B cell (primary cell): ENCODE measurements around the gene GIGYF2. TPM values are rescaled to one million over a fixed set of nuclear protein-coding genes. Genes with fewer than 3 reads are reported as not detected.

Experiments used
- ATAC-seq: fragments of 200-7000 bp; cut with Tn5 transposase; one replicate; pipeline ENCODE4 v1.10.0; 2021; ENCODE audit warnings: low read depth, mild to moderate bottlenecking, moderate number of reproducible peaks, moderate library complexity
- CTCF ChIA-PET: fragments of 350-600 bp; sonication (Branson Sonifier 250); formaldehyde crosslinking; loops from one replicate; lab custom pipeline; 2021; ENCODE audit warnings: antibody characterized with exemption, inconsistent platforms; lab: Charles Lee
- POLR2A ChIA-PET: fragments of 350-600 bp; sonication (Branson Sonifier 250); formaldehyde crosslinking; loops from one replicate; lab custom pipeline; 2021; ENCODE audit warnings: antibody characterized with exemption; lab: Charles Lee
- DNase-seq: peaks from one replicate; pipeline ENCODE4 v3.0.0; 2013
- H2AFZ ChIP-seq: 2 replicates; pipeline ENCODE4 v1.6.1; 2012; ENCODE audit warnings: mild to moderate bottlenecking, low read depth, low read length; ENCODE audit not compliant: insufficient read depth, poor library complexity, severe bottlenecking
- H3K27ac ChIP-seq, 2 donors: 1 replicate in 1 of 2; 2 replicates in 1 of 2; pipeline ENCODE4 v1.5.1; 2012 to 2013; ENCODE audit warnings: low read length in 2 of 2, mild to moderate bottlenecking in 2 of 2, moderate library complexity in 1 of 2
- H3K27me3 ChIP-seq, 4 experiments: fragments of 200-600 bp in 1 of 4; sonication (generic) in 1 of 4; replicated peaks in 1 of 4; 1 replicate in 2 of 4; 2 replicates in 2 of 4; pipeline versions ENCODE4 v1.6.1 to v1.7.0; 2013 to 2016; ENCODE audit warnings: low read length in 3 of 4, mild to moderate bottlenecking in 2 of 4, mixed read lengths in 1 of 4, moderate library complexity in 1 of 4; ENCODE audit not compliant: insufficient read depth in 4 of 4, control insufficient read depth in 3 of 4; ENCODE audit errors: control extremely low read depth in 1 of 4
- H3K36me3 ChIP-seq, 2 experiments: replicated peaks in 1 of 2; 1 replicate in 1 of 2; 2 replicates in 1 of 2; pipeline versions ENCODE4 v1.6.1 to v1.7.1; 2013; ENCODE audit warnings: low read length in 1 of 2; ENCODE audit not compliant: insufficient read depth in 2 of 2, control insufficient read depth in 1 of 2; ENCODE audit errors: control extremely low read depth in 1 of 2, extremely low read depth in 1 of 2
- H3K4me1 ChIP-seq, 2 donors: fragments of 200-600 bp in 1 of 2; sonication (generic) in 1 of 2; 1 replicate in 1 of 2; 2 replicates in 1 of 2; pipeline versions ENCODE4 v1.5.1 to v1.6.1; 2013 to 2017; ENCODE audit warnings: low read length in 2 of 2; ENCODE audit not compliant: control insufficient read depth in 2 of 2, insufficient read depth in 2 of 2
- H3K4me2 ChIP-seq: replicated peaks from 2 replicates; pipeline ENCODE3; 2012; ENCODE audit warnings: mild to moderate bottlenecking, low read depth, low read length; ENCODE audit not compliant: poor library complexity, severe bottlenecking
- H3K4me3 ChIP-seq, 5 experiments: fragments of 200-600 bp in 1 of 5; sonication (generic) in 1 of 5; 1 replicate in 3 of 5; 2 replicates in 2 of 5; pipeline versions ENCODE4 v1.5.1 to v1.7.0; 2011 to 2016; ENCODE audit warnings: low read length in 4 of 5, mild to moderate bottlenecking in 4 of 5, low read depth in 2 of 5, control low read depth in 1 of 5, moderate library complexity in 1 of 5; ENCODE audit not compliant: insufficient read depth in 1 of 5; ENCODE audit errors: control extremely low read depth in 1 of 5, extremely low read depth in 1 of 5
- H3K79me2 ChIP-seq: fragments of 200-600 bp; sonication (generic); one replicate; pipeline ENCODE4 v1.6.0; 2016; ENCODE audit warnings: low read length; ENCODE audit not compliant: control insufficient read depth, insufficient read depth
- H3K9ac ChIP-seq: fragments of 200-600 bp; sonication (generic); 2 replicates; pipeline ENCODE4 v1.6.1; 2017; ENCODE audit warnings: mild to moderate bottlenecking, low read length, moderate library complexity
- H3K9me3 ChIP-seq, 3 donors: one replicate each; pipeline versions ENCODE4 v1.6.1 to v1.7.1; 2013; ENCODE audit warnings: low read length in 2 of 3; ENCODE audit not compliant: control insufficient read depth in 2 of 3, insufficient read depth in 1 of 3; ENCODE audit errors: control extremely low read depth in 1 of 3
- H4K20me1 ChIP-seq: 2 replicates; pipeline ENCODE4 v1.6.0; 2012; ENCODE audit warnings: mild to moderate bottlenecking, low read length; ENCODE audit not compliant: insufficient read depth, control insufficient read depth, poor library complexity, severe bottlenecking
- H3K27ac Mint-ChIP-seq: one replicate; pipeline ENCODE4 v1.8.0; 2021; ENCODE audit warnings: mixed read lengths
- H3K27me3 Mint-ChIP-seq: one replicate; pipeline ENCODE4 v1.8.0; 2021; ENCODE audit warnings: mixed read lengths
- H3K4me1 Mint-ChIP-seq: one replicate; pipeline ENCODE4 v1.8.0; 2021; ENCODE audit warnings: mixed read lengths
- H3K4me3 Mint-ChIP-seq: one replicate; pipeline ENCODE4 v1.8.0; 2021; ENCODE audit warnings: mixed read lengths
- H3K9me3 Mint-ChIP-seq: one replicate; pipeline ENCODE4 v1.8.0; 2022; ENCODE audit warnings: mixed read lengths; ENCODE audit not compliant: insufficient read depth
- EZH2 ChIP-seq: IDR thresholded peaks from 2 replicates; pipeline ENCODE4 v1.6.1; 2012; ENCODE audit warnings: borderline replicate concordance, low read depth, mild to moderate bottlenecking, moderate library complexity, low read length; ENCODE audit not compliant: insufficient read depth, poor library complexity, severe bottlenecking
- WGBS: methylation state at CpG from one replicate; pipeline ENCODE4 v1.1.5; 2013; ENCODE audit warnings: missing lambda C conversion rate; ENCODE audit not compliant: insufficient coverage; 5-methylcytosine and 5-hydroxymethylcytosine counted together
- intact Hi-C: fragments of 100-400 bp; cut with micrococcal nuclease; formaldehyde crosslinking; loops from one replicate; pipeline ENCODE4 v1.10.0; 2022
- polyA plus RNA-seq: library from polyadenylated mRNA; depleted of rRNA; stranded (reverse); fragments of >200 nt; gene quantifications from 2 replicates; pipeline ENCODE4 v1.2.3, GENCODE V29; 2012
- total RNA-seq, 2 donors: library from RNA; stranded (reverse); fragments of 120-200 nt in 1 of 2; gene quantifications; 1 replicate in 1 of 2; 2 replicates in 1 of 2; pipeline versions ENCODE4 v1.2.3 to v1.2.4, GENCODE V29; 2013 to 2022
- TF ChIP-seq, protein P1 (sequence below): fragments of 200-600 bp; IDR thresholded peaks from one replicate; pipeline ENCODE4 v1.8.0; 2022; ENCODE audit warnings: antibody characterized with exemption, mild to moderate bottlenecking

Gene GIGYF2
- total and polyA plus RNA-seq, 2 donors (not counting 1 experiment from before 2014, with no cell fraction given), result 7.2 to 108 TPM

DNA sequence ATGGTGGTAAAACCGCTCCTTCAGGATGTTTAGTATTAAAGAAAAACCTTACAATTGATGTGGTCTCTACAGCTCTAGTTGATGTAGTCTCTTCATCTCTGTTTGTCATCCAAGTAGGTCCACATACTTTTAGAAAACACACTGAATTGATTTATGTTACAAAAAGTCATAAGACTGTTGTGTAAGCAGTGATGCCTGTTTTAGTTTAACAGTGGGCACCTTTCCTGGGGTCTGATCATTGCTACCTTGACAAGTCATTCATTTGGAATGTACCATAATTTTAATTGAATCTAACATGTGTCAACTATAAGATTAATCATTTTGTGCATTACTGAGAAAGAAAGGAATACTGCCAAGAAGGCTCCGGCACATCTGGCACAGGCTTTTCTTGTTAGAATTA is 34.3 kb downstream of the GIGYF2 start:
- intact Hi-C loops, result no loop called here
- Histone ChIP-seq H3K4me1 (no peaks in the 10 kb centered on the region), H3K4me2 (no peak overlapping the region), H3K27me3 (no peaks in the 10 kb centered on the region), H3K9me3 (no peaks in the 10 kb centered on the region), H4K20me1 (peaks cover 24% of the 10 kb centered on the region), H3K9ac (no peak overlapping the region), H3K79me2 (peaks cover 31% of the 10 kb centered on the region), H3K36me3 (peaks cover 5 to 49% of the 10 kb centered on the region in 2 experiments), H3K4me3 (no peak overlapping the region), H2AFZ (no peak overlapping the region), H3K27ac (no peak overlapping the region)
- no peak for DNase-seq
- Mint-ChIP-seq H3K27me3 (no peaks in the 10 kb centered on the region), H3K4me1 (no peaks in the 10 kb centered on the region), H3K27ac (no peak overlapping the region), H3K9me3 (no peaks in the 10 kb centered on the region), H3K4me3 (no peak overlapping the region)
- ATAC-seq, result no peak
- ChIA-PET CTCF (no interaction called here), POLR2A (no interaction called here)
- no CpG with 5 or more reads among the region's 2 CpGs for WGBS
- TF ChIP-seq, protein P1, sequence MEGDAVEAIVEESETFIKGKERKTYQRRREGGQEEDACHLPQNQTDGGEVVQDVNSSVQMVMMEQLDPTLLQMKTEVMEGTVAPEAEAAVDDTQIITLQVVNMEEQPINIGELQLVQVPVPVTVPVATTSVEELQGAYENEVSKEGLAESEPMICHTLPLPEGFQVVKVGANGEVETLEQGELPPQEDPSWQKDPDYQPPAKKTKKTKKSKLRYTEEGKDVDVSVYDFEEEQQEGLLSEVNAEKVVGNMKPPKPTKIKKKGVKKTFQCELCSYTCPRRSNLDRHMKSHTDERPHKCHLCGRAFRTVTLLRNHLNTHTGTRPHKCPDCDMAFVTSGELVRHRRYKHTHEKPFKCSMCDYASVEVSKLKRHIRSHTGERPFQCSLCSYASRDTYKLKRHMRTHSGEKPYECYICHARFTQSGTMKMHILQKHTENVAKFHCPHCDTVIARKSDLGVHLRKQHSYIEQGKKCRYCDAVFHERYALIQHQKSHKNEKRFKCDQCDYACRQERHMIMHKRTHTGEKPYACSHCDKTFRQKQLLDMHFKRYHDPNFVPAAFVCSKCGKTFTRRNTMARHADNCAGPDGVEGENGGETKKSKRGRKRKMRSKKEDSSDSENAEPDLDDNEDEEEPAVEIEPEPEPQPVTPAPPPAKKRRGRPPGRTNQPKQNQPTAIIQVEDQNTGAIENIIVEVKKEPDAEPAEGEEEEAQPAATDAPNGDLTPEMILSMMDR, result no peak
- no peak for TF ChIP-seq EZH2

- CTCF ChIA-PET, result no interaction called here
- Mint-ChIP-seq H3K27me3 (no peaks in the 10 kb centered on the region), H3K4me3 (no peak overlapping the region), H3K27ac (no peak overlapping the region), H3K4me1 (peaks cover 2% of the 10 kb centered on the region), H3K9me3 (no peaks in the 10 kb centered on the region)
- Histone ChIP-seq H4K20me1 (no peaks in the 10 kb centered on the region), H3K27ac (no peak overlapping the region), H3K27me3 (no peaks in the 10 kb centered on the region), H3K36me3 (peaks cover 4 to 16% of the 10 kb centered on the region in 2 experiments), H3K4me2 (no peak overlapping the region), H2AFZ (no peak overlapping the region), H3K4me3 (no peak overlapping the region), H3K9ac (no peak overlapping the region), H3K79me2 (no peaks in the 10 kb centered on the region), H3K4me1 (no peaks in the 10 kb centered on the region), H3K9me3 (no peaks in the 10 kb centered on the region)
- intact Hi-C loops, result no loop called here
- 32% methylated on average over 3 of the region's 4 CpGs for WGBS
- POLR2A ChIA-PET, result no interaction called here
- TF ChIP-seq EZH2, result no peak
- TF ChIP-seq, protein P1, result no peak
- DNase-seq (no peak), ATAC-seq (no peak)
These were observed 44.2 kb downstream of the GIGYF2 start for GRCh38 chr2:232741294-232741693.
